Measurements from ENCODE around the gene C1orf232.
A peak's percentile ranks its signal among the peaks of the same experiment; 100 is the strongest.

Gene C1orf232

GRCh38 chr1:26161415-26162219, 7.1 kb downstream of the C1orf232 start:
- Histone ChIP-seq H3K4me3 (ENCODE audit: low read depth, low read length) (peak overlapping the region; percentile 46), H3K27ac (no peak overlapping the region), H3K27me3 (replicated peaks) (no peaks in the 10 kb centered on the region), H3K36me3 (replicated peaks) (no peaks in the 10 kb centered on the region)
- in situ Hi-C loops (cut with HindIII; ENCODE audit: low pct_ligation_motif_present, low sequenced_read_pairs): no loop called here
- no peak for DNase-seq
- TF ChIP-seq CTCF (IDR thresholded peaks at IDR 0.05; ENCODE audit: low read depth, low read length, missing control alignments): no peak

- Histone ChIP-seq H3K4me3 (ENCODE audit: low read depth, low read length) (peak overlapping the region; percentile 46), H3K27ac (no peak overlapping the region), H3K36me3 (replicated peaks) (no peaks in the 10 kb centered on the region), H3K27me3 (replicated peaks) (peaks cover 1% of the 10 kb centered on the region)
- DNase-seq: no peak
- no peak for TF ChIP-seq CTCF (IDR thresholded peaks at IDR 0.05; ENCODE audit: low read depth, low read length, missing control alignments)
- in situ Hi-C loops (cut with HindIII; ENCODE audit: low pct_ligation_motif_present, low sequenced_read_pairs): no loop called here
Measured at GRCh38 chr1:26160527-26161414, 8.0 kb downstream of the C1orf232 start.

GRCh38 chr1:26159743-26160039, 9.1 kb downstream of the C1orf232 start:
- Histone ChIP-seq H3K4me3 (ENCODE audit: low read depth, low read length) (no peak overlapping the region), H3K27ac (no peak overlapping the region), H3K27me3 (replicated peaks) (peaks cover 9% of the 10 kb centered on the region), H3K36me3 (replicated peaks) (no peaks in the 10 kb centered on the region)
- DNase-seq: no peak
- TF ChIP-seq CTCF (IDR thresholded peaks at IDR 0.05; ENCODE audit: low read depth, low read length, missing control alignments): no peak
- in situ Hi-C loops (cut with HindIII; ENCODE audit: low pct_ligation_motif_present, low sequenced_read_pairs): no loop called here

GRCh38 chr1:26158908-26159742, 9.6 kb downstream of the C1orf232 start, which contains the start of gene FAM110D:
Gene FAM110D, plus strand, starts transcription at chr1:26159079. Its CDS starts 2,213 bp downstream, at chr1:26161292.
- in situ Hi-C loops (cut with HindIII; ENCODE audit: low pct_ligation_motif_present, low sequenced_read_pairs): no loop called here

More at GRCh38 chr1:26158908-26159742, 9.6 kb downstream of the C1orf232 start, which contains the start of gene FAM110D:
- Histone ChIP-seq H3K27ac (no peak within 1 kb of the TSS), H3K4me3 (ENCODE audit: low read depth, low read length) (no peak within 1 kb of the TSS), H3K36me3 (replicated peaks) (no peaks in the 10 kb centered on the region), H3K27me3 (replicated peaks) (peaks cover 9% of the 10 kb centered on the region)
- no peak for DNase-seq
- no peak for TF ChIP-seq CTCF (IDR thresholded peaks at IDR 0.05; ENCODE audit: low read depth, low read length, missing control alignments)
